Measurements from ENCODE around the gene SLCO4A1. TPM values are rescaled to one million over a fixed set of nuclear protein-coding genes. Genes with fewer than 3 reads are reported as not detected.

SLCO4A1 gene
- total and polyA plus RNA-seq, 2 donors (not counting 3 experiments of a cell fraction or from before 2014, with no cell fraction given): 1.4 to 4.1 TPM

GRCh38 chr20:62632575-62633090, 9.7 kb upstream of the SLCO4A1 start:
- H3K27me3 ChIP-seq (ENCODE audit: control insufficient read depth in 2 of 2, insufficient read depth in 2 of 2, low read length in 2 of 2): peaks cover 3 to 4% of the 10 kb centered on the region in 2 experiments
- FAIRE-seq: no peak

More at GRCh38 chr20:62632575-62633090, 9.7 kb upstream of the SLCO4A1 start:
- dilution Hi-C loops (cut with MboI; ENCODE audit: extremely low pct_ligation_motif_present, low sequenced_read_pairs): no loop called here
- Histone ChIP-seq H4K20me1 (replicated peaks; ENCODE audit: control insufficient read depth, extremely low read depth, insufficient read depth, low read length) (no peaks in the 10 kb centered on the region), H3K9me1 (replicated peaks; ENCODE audit: control insufficient read depth, extremely low read depth, insufficient read depth, low read length) (no peaks in the 10 kb centered on the region), H3K79me2 (ENCODE audit: control insufficient read depth, insufficient read depth, low read length) (no peaks in the 10 kb centered on the region), H3K9me3 (replicated peaks; ENCODE audit: control insufficient read depth, insufficient read depth, low read length) (no peaks in the 10 kb centered on the region), H2AFZ (ENCODE audit: low read depth, low read length) (no peak overlapping the region), H3K27ac (ENCODE audit: insufficient read depth, low read depth, low read length) (no peak overlapping the region), H3K4me1 (ENCODE audit: control insufficient read depth, extremely low read depth, insufficient read depth, low read length) (no peaks in the 10 kb centered on the region), H3K4me2 (ENCODE audit: insufficient read depth, low read length) (no peak overlapping the region), H3K9ac (replicated peaks; ENCODE audit: extremely low read depth, insufficient read depth, low read length) (no peak overlapping the region), H3K36me3 (ENCODE audit: control insufficient read depth in 2 of 2, extremely low read depth in 1 of 2, insufficient read depth in 2 of 2, low read length in 2 of 2) (no peaks in the 10 kb centered on the region), H3K4me3 (replicated peaks in 1 of 3; ENCODE audit: insufficient read depth in 1 of 3, low read depth in 1 of 3, low read length in 3 of 3) (no peak overlapping the region)
- ChIA-PET CTCF (no interaction called here), POLR2A (interaction anchor here (0.6 kb wide), 1 partner anchor 9 kb away, joined by 3 read pairs; no protein-coding TSS in a partner anchor)
- intact Hi-C loops (cut with micrococcal nuclease): no loop called here
- DNase-seq (ENCODE audit: low read depth, low spot score): peak; percentile 48
- no TSS peak for BruUV-seq (replicated peaks)
- TF ChIP-seq MYC (IDR thresholded peaks at IDR 0.05; ENCODE audit: low read depth, low read length) (no peak), GATA2 (IDR thresholded peaks at IDR 0.05; ENCODE audit: insufficient read depth, insufficient read length, low read depth, low read length) (no peak), POLR2AphosphoS5 (IDR thresholded peaks at IDR 0.05; ENCODE audit: insufficient read depth, low read depth, low read length) (no peak), FOS (IDR thresholded peaks at IDR 0.05; ENCODE audit: borderline replicate concordance, insufficient read depth, low read length) (no peak), POLR2A (IDR thresholded peaks at IDR 0.05; ENCODE audit: low read depth, low read length) (no peak), MAX (IDR thresholded peaks at IDR 0.05; ENCODE audit: insufficient read depth, insufficient read length) (no peak), EZH2 (IDR thresholded peaks at IDR 0.05; ENCODE audit: borderline replicate concordance, low read depth, low read length, severe bottlenecking) (no peak), CTCF (IDR thresholded peaks at IDR 0.05; ENCODE audit: extremely low read depth in 1 of 2, insufficient read depth in 1 of 2, low read depth in 1 of 2, low read length in 2 of 2) (no peak), JUN (IDR thresholded peaks at IDR 0.05; ENCODE audit: borderline replicate concordance, insufficient read depth, insufficient read length, low read depth) (no peak)
